Measurements from ENCODE around the gene WFIKKN2. TPM values are rescaled to one million over a fixed set of nuclear protein-coding genes. Genes with fewer than 3 reads are reported as not detected.
"Not testable (repeated sequence)": the region's sequence is repeated elsewhere in the genome, so short reads cannot be mapped to it uniquely, and the experiment has no call there.

Gene WFIKKN2
- total RNA-seq, 1 experiment from 2014 or later: not detected

DNA sequence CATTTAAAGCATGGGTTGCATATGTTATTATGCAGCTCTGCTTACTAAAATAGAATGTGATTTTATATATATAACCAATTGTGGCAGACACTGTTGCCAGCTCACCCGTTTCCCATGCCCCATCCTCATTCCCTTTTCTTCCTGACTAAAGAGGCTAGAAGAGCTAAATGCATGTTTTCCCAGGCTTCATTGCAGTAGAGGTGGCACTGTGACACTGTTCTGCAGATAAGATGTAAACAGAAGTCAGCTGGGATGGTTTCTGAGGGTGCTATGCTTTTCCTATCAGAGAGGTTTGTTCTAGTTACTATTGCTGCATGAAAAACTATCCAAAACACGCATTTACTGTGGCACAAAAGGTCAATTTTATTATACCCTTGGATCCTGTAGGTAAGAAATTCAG lies 36.5 kb downstream of the WFIKKN2 start:
- no peak for DNase-seq (ENCODE audit: low read depth)

DNA sequence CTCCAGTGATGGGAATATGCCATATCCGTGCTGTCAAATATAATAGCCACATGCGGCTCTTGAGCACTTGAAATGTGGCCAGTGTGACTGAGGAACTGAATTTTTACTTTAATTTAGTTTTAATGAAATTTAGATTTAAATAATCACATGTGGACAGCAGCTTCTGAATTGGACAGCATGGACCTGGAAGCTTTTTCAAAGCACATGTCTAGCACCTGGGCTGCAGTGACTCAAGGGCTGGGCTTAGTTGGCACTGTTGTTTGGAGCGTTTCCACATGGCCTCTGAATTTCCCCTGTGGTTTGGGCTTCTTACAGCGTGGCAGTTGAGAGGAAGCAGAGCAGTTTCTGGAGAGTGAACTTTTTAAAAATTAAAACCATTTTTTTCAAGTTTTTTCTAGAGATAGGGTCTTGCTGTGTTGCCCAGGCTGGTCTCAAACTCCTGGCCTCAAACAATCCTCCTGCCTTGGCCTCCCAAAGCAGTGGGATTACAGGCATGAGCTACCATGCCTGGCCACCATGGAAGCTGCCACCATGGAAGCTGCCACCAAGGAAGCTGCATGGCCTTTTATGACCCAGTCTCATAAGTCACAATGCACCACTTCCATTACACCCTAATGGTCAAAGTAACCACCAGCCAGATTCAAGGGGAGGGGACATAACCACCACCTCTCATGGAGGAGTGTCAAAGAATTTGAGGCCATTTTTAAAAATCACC lies 37.5 kb downstream of the WFIKKN2 start:
- peak; percentile 45 for DNase-seq (ENCODE audit: low read depth)

DNA sequence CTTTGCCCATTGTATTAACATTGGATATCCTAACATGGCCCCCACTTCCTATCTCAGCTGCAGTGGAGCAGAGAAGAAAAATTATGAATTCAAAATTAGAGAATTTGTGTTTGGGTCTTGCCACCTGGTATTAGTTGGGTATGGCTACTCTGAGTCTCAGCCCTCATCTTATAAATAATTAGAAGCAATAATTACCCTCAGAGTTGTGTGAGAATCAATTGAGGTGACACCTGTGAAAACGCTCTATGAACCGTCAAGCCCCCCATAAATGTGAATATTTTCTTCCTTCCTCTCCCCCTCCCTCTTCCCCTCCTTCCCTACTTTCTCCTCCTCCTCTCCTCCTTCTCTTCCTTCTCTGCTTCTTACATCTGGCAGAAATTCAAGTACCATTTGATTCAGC lies 39.7 kb downstream of the WFIKKN2 start:
- DNase-seq (ENCODE audit: low read depth): no peak

DNA sequence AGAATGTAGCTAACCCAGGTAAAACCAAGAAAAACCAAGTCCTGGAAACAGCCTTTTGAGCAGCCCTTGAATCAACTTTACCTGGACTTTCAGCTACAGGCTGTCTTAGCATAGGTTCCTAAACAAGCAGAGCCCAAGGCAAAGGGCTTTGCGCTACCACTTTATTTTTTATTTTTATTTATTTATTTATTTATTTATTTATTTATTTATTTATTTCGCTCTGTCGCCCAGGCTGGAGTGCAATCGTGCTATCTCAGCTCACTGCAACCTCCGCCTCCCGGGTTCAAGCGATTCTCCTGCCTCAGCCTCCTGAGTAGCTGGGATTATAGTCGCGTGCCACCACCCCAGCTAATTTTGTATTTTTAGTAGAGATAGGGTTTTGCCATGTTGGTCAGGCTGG lies 41.7 kb downstream of the WFIKKN2 start:
- DNase-seq (ENCODE audit: low read depth): not testable (repeated sequence)

DNA sequence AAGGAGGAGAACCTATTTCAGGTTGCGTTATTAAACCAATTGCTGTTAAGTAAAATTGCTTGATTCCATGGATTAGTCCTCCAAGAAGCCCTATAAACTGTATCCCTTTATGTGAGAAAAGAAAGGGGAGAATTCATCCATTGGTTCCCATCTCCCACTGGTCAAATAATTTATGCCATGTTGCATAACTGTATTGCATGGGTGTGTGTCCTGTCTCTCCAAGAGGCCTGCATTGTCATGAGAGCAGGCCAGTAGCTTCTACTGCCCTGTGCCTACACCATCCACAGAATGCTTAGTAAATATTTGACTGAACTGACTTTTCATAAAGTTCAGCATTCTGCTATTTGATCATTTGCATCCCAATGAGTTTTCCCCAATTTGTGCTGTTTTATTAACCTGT lies 42.5 kb downstream of the WFIKKN2 start:
- DNase-seq (ENCODE audit: low read depth): no peak

DNA sequence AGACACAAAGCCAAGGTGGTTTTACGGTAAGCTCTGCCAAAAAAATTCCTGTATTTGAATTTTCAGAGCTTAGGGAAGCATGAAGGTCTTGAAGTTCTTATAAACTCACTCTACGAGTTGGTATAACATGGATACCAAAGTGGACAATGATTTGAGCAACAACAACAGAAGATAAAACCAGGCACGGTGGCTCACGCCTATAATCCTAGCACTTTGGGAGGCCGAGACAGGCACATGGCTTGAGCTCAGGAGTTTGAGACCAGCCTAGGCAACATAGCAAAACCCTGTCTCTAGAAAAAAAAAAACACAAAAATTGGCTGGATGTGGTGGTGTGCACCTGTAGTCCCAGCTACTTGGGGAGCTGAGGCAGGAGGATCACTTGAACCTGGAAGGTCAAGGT lies 43.7 kb downstream of the WFIKKN2 start:
- DNase-seq (ENCODE audit: low read depth): no peak

DNA sequence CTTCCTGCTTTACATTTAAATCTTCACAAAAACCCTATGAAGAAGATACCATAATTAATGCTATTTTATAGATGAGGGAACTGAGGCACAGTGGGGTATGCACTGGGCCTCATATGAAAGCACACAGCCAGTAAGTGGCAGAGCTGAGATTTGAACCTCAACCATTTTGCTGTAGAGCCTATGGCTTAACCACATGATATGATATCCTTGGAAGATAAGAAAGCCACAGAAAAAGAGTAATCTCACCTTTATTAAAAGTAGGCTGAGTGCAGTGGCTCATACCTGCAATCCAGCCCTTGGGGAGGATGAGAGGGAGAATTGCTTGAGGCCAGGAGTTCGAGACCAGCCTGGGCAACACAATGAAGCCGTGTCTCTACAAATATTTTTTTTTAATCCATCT lies 45.8 kb downstream of the WFIKKN2 start:
- DNase-seq (ENCODE audit: low read depth): no peak

DNA sequence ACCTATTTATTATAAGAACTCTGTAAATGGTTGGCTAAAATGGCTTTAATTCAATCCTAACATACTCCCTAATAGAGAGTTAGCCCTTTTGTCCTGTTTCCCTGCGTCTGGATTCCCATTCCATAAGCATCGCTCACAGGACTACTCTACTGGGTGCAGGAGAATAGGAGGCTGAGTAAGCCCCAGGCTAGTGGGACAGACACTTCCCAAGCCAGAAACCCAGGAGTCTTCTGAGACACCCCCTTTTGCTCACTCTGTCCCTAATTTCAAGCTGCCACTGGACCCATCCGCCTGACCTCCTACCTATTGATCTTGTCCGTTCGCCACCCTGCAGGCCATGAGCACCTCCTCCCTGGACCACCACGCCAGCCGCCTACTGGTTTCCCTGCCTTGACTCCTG lies 47.5 kb downstream of the WFIKKN2 start:
- DNase-seq (ENCODE audit: low read depth): no peak

DNA sequence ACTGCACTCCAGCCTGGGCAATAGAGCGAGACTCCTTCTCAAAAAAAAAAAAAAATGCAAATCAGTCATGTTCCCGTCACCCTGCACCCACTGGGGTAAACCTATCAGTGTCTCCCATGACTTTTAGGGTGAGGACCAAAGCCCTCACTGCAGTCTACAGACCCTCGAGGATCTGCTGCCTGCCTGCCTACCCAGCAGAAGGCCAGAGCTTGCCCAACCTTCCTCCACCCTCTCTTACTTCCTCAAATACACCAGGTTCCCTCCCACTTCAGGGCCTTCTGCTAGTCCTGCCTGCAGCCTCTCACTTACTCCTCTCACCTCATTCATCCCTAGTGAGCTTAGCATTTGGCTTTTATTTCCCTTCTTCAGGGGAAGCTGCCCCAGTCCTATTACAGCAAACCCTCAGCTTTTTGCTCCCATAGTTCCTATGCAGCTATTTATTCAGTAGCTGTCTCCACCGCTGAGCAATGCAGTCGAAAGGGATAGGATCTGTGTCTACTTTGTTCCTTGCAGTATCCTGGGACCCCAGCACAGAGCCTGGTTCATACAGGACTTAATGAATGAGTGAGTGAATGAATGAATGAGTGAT lies 48.6 kb downstream of the WFIKKN2 start:
- DNase-seq (ENCODE audit: low read depth): no peak

DNA sequence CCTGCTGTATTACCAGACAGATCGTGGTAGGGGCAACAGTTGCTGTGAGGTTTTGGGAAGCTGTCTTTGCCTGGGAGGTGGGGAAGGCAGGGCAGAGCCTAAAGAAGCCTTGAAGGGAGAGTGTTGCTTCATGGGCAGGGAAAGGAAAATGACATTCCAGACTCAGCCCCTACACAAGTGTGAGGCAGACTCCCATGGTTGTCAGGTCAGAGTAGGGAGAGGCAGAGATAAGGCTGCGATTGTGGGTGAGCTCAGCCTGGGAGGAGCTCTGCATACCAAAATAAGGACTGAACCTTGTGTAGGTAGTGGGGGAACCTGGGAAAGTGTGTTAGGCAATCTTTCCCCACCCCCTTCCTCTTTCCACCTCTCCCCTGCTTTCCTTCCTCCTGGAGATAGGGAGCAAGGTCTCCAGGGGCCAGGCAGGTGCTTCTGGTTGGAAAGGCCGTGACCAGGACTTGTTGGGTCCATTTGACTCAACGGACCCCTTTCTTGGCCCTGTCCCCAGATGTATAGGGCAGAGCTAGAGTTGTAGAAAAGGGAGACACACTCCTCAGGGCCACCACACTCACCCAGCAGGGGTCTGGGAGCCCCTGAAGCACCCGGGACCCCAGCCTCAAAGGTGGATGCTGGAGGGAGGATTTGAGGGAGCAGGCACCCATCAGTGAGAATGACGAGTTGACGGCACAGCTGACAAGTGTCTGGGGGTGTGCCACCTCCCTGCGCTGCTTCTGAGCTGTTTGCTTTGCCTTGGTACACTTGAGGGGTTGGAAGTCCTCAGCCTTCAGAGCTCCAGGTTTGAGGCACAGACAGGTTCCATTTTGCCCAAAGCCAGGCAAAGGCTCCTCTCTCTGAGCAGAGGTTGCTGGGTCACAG lies 49.3 kb downstream of the WFIKKN2 start:
- DNase-seq (ENCODE audit: low read depth): no peak

DNA sequence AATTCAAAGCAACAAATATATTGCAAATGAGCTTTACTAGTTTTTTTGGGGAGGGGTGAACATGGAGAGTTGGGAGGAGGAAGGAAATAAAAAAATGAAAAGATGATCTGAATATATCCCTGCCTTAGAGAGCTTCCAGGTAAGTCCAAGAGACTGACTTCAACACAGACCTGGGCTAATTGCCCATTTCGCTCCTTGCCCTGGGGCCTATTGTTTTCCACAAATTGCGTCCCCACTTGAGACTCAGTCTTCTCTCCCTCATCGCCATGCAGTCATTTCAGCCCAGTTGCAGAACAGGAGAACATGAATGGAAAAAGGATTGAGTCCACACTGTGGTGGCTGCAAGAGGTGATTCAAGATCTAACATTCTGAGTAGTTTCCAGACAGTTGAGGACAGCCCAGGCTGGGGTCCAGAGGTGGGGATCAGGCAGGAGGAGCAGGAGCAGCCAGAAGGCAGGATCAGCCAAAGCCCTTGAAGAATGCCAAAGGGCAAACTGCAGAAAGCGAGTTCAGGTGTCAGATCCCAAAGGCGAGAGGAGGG lies 52.4 kb downstream of the WFIKKN2 start:
- DNase-seq (ENCODE audit: low read depth): no peak

DNA sequence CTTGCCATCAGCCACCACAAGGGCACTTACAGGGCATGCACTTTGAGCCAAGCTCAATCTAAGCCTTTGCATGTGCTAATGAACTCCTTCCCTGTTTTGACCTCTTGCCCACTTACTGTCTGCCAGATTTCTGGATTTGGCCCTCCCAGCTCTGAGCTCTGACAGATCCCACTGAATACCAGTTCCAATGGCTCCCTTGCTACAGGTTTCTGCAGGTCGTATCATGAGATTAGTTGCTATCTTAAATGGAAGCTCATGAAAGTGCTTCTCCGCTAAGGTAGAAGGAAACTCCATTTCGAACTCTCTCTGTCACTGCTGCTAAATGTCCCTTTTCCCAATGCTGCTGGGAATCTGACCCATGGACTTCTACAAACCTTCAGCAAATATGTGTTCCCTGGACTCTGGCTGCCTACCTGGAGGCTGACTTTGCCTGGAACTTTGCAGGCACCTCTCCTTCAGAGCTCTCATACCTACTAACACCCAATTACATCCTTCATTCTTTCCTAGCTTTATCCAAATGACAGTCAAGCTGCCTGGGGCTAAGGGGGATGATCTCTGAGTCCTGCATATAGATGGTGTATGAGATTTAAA lies 54.2 kb downstream of the WFIKKN2 start:
- no peak for DNase-seq (ENCODE audit: low read depth)

DNA sequence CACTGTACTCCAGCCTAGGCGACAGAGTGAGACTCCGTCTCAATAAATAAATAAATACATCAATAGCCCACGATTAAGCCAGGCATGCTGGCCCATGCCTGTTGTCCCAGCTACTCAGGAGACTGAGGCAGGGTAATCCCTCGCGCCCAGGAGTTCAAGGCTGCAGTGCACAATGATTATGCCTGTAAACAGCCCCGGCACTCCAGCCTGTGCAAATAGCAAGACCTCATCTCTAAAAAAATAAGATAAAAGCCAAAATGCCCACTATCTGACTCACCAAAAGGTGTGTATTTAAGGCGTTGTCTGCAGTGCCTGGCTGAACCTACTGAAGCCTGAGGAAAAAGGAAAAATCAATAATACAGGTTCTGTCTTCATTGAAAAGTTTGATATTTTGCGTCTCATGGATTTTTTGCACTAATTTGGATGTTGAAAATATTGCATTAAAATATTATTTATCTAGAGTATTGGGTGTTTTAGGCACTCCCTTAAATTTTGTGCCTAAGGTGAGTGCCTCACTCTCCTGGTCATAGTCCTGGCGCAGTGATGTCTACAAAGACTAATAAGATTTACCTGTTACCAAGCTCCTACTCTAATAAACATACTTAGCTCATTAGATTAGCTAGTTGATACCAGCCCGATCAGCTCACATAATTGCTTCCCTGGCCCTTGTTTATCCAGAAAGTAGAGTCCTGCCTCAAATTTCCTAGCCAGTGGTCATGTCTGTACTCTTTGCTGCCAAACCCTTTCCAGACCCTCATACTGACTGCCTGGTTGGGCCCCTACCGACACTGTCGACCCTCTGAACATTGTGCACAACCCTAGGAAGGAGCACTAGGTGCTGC lies 55.5 kb downstream of the WFIKKN2 start:
- DNase-seq (ENCODE audit: low read depth): no peak

DNA sequence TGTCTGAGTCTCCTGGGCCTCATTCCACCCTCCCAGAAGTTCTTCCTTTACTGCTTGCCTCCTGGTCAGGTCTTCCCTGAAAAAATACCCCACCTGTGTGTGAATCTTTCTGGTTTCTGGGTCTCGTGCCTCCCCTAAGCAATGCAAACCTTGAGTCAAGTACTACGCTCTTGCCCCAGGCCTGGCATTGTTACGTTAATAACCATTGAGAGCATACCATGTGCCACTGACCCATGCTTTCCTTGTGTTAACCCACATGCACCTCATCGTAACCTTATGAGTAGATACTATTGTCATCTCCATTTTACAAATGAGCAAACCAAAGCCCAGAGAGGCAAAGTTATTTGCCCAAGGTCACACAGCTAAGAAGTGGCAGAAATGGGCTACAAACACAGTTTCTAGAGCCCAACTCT lies 56.2 kb downstream of the WFIKKN2 start:
- no peak for DNase-seq (ENCODE audit: low read depth)

Small RNA genes lying within 50 kb of the gene (small RNA-seq; reads per million reads assigned to genes)
- gene AC005921.1: not detected

Other genes starting within 250 kb of the WFIKKN2 start
- gene ABCC3, start 200.7 kb upstream of the WFIKKN2 start, total RNA-seq (2014; rRNA removed; shearing (Covaris generic)): 6.4 and 9.1 TPM in 2 replicates
- gene ANKRD40, start 127.7 kb upstream of the WFIKKN2 start, total RNA-seq (2014; rRNA removed; shearing (Covaris generic)): 30.1 and 37.3 TPM in 2 replicates
- 41.7 and 45.9 TPM in 2 replicates for gene LUC7L3, start 116.0 kb upstream of the WFIKKN2 start, total RNA-seq (2014; rRNA removed; shearing (Covaris generic))
- gene ANKRD40CL, start 68.1 kb upstream of the WFIKKN2 start, total RNA-seq (2014; rRNA removed; shearing (Covaris generic)): not detected in 2 replicates
- 2.8 and 15.0 TPM in 2 replicates for gene TOB1, start 30.8 kb downstream of the WFIKKN2 start, total RNA-seq (2014; rRNA removed; shearing (Covaris generic))

Measured in HT1080 (cell line).